ENCODE measurements around the gene PAQR9. TPM values are rescaled to one million over a fixed set of nuclear protein-coding genes. Genes with fewer than 3 reads are reported as not detected.

Gene PAQR9
- total and polyA plus RNA-seq, 2 of the 13 experiments (the other 11 are each of a cell fraction or from before 2014, with no cell fraction given) = 3.7 to 10.3 TPM

GRCh38 chr3:143001369-143002082 is 38.1 kb upstream of the PAQR9 start, which contains the start of gene U2SURP (continued):
- TF ChIP-seq RERE (CRISPR knock-in tag; IDR thresholded peaks at IDR 0.05; ENCODE audit: low read depth) (0 out of 2 replicates have a peak, but pooled peaks have one; percentile 38), ZKSCAN1 (IDR thresholded peaks at IDR 0.05; ENCODE audit: low read length) (peak; percentile 51; the same call in 1 of the 2 replicates), HOXA7 (CRISPR knock-in tag; IDR thresholded peaks at IDR 0.05) (0 out of 2 replicates have a peak, but pooled peaks have one; percentile 69), NAIF1 (CRISPR knock-in tag; IDR thresholded peaks at IDR 0.05; ENCODE audit: borderline replicate concordance) (peak; percentile 84; the same call in 1 of the 2 replicates), TFDP1 (CRISPR knock-in tag; IDR thresholded peaks at IDR 0.05; ENCODE audit: borderline replicate concordance) (peak; percentile 91), MIER2 (CRISPR knock-in tag; IDR thresholded peaks at IDR 0.05) (0 out of 2 replicates have a peak, but pooled peaks have one; percentile 11), SNAPC2 (CRISPR knock-in tag; IDR thresholded peaks at IDR 0.05) (0 out of 2 replicates have a peak, but pooled peaks have one; percentile 23), TOE1 (CRISPR knock-in tag; IDR thresholded peaks at IDR 0.05) (peak; percentile 79), POLR2AphosphoS2 (IDR thresholded peaks at IDR 0.05; ENCODE audit: low read depth, low read length) (peak; percentile 99), HHEX (CRISPR knock-in tag; IDR thresholded peaks at IDR 0.05) (no peak), PHF20 (CRISPR knock-in tag; IDR thresholded peaks at IDR 0.05) (peak; percentile 87), KDM4B (CRISPR knock-in tag; IDR thresholded peaks at IDR 0.05) (0 out of 2 replicates have a peak, but pooled peaks have one; percentile 4), ZNF576 (CRISPR knock-in tag; IDR thresholded peaks at IDR 0.05) (no peak), KAT8 (CRISPR knock-in tag; IDR thresholded peaks at IDR 0.05) (peak; percentile 96), SIN3B (IDR thresholded peaks at IDR 0.05; ENCODE audit: low read length) (peak; percentile 97), ZNF580 (CRISPR knock-in tag; IDR thresholded peaks at IDR 0.05; ENCODE audit: borderline replicate concordance, low read depth) (peak; percentile 97; the same call in 1 of the 2 replicates), SAP130 (CRISPR knock-in tag; IDR thresholded peaks at IDR 0.05; ENCODE audit: low read depth) (peak; percentile 96), HNRNPK (IDR thresholded peaks at IDR 0.05; ENCODE audit: low read depth, low read length, poor library complexity, severe bottlenecking) (no peak), ZNF101 (CRISPR knock-in tag; IDR thresholded peaks at IDR 0.05; ENCODE audit: borderline replicate concordance, low read depth) (no peak; the same call in 1 of the 2 replicates), TAF15 (IDR thresholded peaks at IDR 0.05; ENCODE audit: low read depth, low read length, poor library complexity, severe bottlenecking) (no peak), ZFP41 (CRISPR knock-in tag; IDR thresholded peaks at IDR 0.05; ENCODE audit: borderline replicate concordance) (no peak), E2F2 (CRISPR knock-in tag; IDR thresholded peaks at IDR 0.05; ENCODE audit: borderline replicate concordance) (peak; percentile 69; the same call in 1 of the 2 replicates)
